NCI-H1105 (cell line): ENCODE results near the gene SMYD3.

Experiments
- DNase-seq: peaks from one replicate; lab custom pipeline; 2025; lab: John Stamatoyannopoulos, UW

The SMYD3 gene

GRCh38 chr1:245906207-245906606 is 600.9 kb downstream of the SMYD3 start:
- DNase-seq: no peak

DNA sequence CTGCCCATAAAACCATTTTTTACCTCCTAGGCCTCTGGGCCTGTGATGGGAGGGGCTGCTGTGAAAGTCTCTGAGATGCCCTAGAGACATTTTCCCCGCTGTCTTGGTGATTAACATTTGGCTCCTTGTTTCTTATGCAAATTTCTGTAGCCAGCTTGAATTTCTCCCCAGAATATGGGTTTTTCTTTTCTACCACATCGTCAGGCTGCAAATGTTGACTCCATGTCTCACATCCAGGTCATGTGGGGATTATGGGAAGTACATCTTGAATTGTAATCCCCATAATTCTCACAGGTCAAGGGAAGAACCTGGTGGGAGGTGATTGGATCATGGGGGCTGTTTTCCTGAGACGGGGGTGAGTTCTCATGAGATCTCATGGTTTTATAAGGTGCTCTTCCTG is 603.2 kb downstream of the SMYD3 start:
- no peak for DNase-seq

GRCh38 chr1:245901565-245901964 is 605.5 kb downstream of the SMYD3 start:
- DNase-seq: no peak

DNA sequence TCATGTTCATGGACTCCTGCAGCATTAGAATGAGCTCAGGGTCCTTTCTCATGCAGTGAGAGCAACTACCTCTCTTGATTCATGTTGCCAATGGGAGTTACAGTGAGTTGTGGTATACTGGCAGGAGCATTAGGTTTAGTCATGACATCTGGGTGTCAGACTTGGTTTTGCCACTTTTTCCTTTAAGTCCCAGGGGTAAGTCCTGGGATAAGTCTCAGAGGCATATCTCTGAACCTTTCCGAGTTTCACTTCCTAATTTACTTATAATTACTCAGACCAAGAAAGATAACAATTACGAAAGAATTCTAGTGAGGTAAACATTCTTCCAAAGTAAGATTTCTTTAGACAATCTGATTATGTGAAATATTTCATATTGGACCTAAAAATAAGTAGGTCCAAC is 606.0 kb downstream of the SMYD3 start:
- DNase-seq: no peak

GRCh38 chr1:245898581-245898980 is 608.5 kb downstream of the SMYD3 start:
- no peak for DNase-seq

DNA sequence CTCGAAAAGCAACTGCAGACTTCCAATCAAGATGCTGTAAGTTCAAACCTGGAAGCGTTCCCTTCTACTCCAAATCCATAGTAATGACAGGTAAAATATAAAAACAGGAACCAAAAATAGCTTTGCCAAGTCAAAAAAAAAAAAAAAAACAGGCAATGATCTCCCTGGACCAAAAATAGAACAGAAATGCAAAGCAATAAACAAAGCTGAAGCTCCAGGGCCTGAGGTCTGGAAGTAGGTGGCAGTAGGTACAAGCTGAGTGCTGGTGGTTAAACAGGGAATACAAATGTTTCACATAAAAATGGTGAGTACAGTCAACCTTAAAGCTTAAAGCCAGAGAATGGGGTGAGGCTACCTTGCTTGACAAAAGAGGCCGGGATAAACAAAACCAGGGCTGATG is 610.8 kb downstream of the SMYD3 start:
- no peak for DNase-seq

- no peak for DNase-seq
Measured at GRCh38 chr1:245895455-245895959, 611.6 kb downstream of the SMYD3 start.

- DNase-seq: no peak
Measured at GRCh38 chr1:245894843-245895242, 612.2 kb downstream of the SMYD3 start.

DNA sequence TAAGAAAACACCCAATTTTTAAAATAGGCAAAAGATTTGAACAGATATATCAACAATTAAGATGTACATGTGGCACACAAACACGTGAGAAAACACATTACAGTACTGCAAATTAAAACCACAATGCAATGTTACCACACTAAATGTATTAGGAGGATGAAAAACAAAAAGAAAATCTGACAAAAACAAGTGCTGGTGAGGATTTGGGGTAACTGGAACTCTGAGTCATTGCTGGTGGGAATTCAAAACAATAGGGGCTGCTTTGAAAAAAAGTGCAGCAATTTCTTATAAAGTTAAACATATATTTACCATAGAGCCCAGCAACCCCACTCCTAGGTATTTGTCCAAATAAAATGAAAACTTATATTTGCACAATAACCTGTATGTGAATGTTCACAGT is 614.1 kb downstream of the SMYD3 start:
- DNase-seq: no peak

- no peak for DNase-seq
Measured at GRCh38 chr1:245888809-245889208, 618.3 kb downstream of the SMYD3 start.

- no peak for DNase-seq
Measured at GRCh38 chr1:245887829-245888228, 619.2 kb downstream of the SMYD3 start.

DNA sequence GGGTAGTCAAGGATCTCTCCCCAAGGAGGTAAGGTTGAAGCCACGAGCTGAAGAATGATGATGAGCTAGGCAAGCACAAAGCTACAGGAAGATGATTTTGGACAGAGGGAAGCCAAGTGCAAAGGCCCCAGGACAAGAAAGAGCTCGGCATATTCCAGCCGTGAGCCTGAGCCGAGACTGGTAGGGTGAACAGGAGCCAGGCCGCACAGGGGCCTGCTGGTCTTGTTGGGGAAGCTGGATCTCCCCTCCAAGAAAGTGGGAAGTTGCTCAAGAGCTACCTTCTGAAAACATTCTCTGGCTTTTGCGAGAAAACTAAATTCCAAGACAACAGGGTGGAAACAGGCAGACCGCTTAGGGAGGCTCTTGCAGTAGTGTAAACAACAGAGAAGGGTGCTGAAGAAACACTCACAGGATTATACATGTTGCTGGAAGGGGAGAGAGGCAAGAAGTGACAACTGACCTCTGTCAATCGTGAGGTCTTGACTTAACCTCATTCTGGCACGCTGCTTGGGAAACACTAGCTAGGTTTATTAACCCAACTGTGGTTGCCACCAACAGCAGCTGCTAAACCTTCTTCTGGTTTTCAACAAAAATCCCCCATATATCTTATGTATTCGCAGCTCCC is 625.2 kb downstream of the SMYD3 start:
- DNase-seq: no peak

DNA sequence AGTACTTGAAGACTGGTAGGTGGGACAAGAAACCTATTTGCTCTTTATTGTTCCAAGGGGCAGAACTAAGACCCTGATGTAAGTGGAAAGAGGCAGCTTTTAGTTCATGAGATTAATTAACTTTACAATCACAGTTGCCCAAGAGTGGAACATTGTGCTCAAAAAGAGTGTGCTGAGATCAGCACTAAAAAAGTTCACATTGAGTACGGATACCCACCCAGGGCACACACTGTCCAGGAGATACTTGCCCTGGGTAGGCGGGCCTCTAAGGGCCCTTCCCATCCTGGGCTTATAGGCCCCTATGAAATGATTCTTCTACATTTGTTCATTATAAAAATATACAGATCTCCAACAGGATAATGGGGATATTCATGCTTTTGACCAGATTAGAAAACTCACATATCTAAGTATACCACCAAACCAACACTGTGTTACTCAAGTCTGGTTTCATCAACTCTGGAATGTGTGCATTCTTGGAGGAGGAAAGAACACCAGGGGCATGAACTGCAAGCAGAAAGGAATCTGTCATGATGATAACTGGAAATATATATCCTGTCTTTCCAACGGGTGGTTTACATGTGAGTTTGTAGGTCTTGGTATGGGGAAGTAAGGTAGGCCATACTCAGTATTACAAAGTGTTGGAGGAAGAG is 626.2 kb downstream of the SMYD3 start:
- DNase-seq: no peak

GRCh38 chr1:245879091-245879490 is 628.0 kb downstream of the SMYD3 start:
- DNase-seq: no peak

GRCh38 chr1:245878585-245878984 is 628.5 kb downstream of the SMYD3 start:
- DNase-seq: no peak

DNA sequence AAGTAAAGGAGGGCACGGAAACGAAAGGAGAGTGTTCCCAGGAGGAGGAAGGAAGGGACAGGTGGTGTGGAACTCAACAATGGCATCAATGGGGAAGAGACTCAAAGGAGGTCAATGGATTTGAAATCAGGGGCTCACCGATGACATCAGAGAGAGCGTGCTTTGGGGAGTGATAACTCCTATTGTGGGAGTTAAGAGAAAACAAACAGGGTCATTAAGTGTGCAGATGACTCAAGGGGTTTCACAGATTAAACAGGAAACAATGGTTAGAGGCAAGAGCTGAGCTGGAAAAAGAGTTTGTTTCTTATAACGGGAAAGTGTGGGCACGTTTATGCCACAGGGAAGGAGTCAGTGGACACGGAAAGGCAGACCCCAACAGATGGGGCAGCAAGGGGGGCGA is 629.1 kb downstream of the SMYD3 start:
- DNase-seq: no peak

- DNase-seq: no peak
Measured at GRCh38 chr1:245876586-245876985, 630.5 kb downstream of the SMYD3 start.

GRCh38 chr1:245875581-245876261 is 631.4 kb downstream of the SMYD3 start:
- no peak for DNase-seq

- DNase-seq: peak; percentile 76
Measured at GRCh38 chr1:245874942-245875580, 632.0 kb downstream of the SMYD3 start.

DNA sequence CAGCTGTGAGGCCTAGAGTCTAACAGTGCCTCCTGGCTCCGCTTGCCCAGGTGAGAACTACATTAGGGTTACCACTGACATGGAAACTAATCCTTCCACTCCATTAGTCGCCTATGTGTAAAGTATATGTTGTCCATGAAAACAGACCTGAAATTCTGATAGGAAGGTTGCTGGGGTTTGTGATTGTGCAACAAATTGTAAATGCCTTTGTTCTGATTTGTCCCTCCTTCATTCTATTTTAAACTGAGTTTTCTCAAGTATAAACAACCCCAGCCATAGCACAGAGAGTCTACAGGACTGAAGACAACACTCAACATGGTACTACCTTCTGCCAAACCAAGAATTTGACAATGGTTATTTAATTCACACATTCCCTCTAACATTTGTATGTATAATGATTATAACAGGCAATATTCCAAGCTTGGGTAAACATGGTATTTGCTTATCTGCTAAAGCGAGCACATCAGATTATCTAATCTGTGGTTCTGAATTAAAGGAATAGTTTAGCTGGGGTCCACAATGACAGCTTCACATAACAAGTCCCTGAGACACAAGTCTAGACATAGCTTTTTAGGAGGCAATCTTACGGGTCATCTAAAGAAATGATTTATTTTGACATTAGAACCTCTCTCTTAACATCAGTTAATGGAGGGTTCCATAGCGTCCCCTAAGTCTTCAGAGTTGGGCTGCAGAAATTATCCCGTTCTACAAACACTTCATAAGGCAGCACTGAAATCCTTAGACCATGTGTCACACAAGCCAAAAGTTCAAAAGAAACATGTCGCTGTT is 633.0 kb downstream of the SMYD3 start:
- no peak for DNase-seq

GRCh38 chr1:245873068-245873467 is 634.0 kb downstream of the SMYD3 start:
- no peak for DNase-seq

DNA sequence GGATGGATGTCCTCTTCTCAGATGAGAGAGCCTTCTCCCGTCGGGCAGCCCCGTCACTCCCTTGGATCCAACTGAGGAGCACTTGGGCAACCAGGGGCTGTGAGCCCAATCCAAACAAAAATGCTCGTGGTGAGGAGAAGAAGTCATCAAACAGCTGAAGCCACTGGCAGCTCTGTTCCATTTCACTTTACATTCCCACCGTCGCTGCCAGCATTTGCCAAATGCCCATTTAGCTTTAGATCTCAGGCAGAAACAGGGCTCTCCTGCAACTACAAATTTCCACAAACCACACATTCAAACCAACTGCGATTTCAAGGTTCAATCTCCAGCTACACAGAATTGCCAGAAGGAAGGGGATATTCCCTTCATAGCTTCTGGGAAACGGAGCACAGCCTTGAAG is 634.6 kb downstream of the SMYD3 start:
- no peak for DNase-seq
